Neural crest cell (in vitro differentiated cells): ENCODE measurements around the gene KCNJ1. TPM values are rescaled to one million over a fixed set of nuclear protein-coding genes. Genes with fewer than 3 reads are reported as not detected.

Source experiments
- DNase-seq: peaks from one replicate; pipeline ENCODE4 v3.0.0; 2021; ENCODE audit warnings: low read depth, mixed read lengths, low spot score
- H3K27ac Mint-ChIP-seq: one replicate; pipeline ENCODE4 v1.8.0; 2021; ENCODE audit warnings: mild to moderate bottlenecking, mixed read lengths; ENCODE audit not compliant: unreplicated experiment
- H3K27me3 Mint-ChIP-seq: 2 replicates; pipeline ENCODE4 v1.8.0; 2021; ENCODE audit warnings: low read depth, mild to moderate bottlenecking, mixed read lengths
- H3K36me3 Mint-ChIP-seq: 2 replicates; pipeline ENCODE4 v1.8.0; 2021; ENCODE audit warnings: low read depth, mild to moderate bottlenecking, mixed read lengths
- H3K4me1 Mint-ChIP-seq: 2 replicates; pipeline ENCODE4 v1.8.0; 2021; ENCODE audit warnings: mixed read lengths
- H3K4me3 Mint-ChIP-seq: one replicate; pipeline ENCODE4 v1.8.0; 2021; ENCODE audit warnings: mild to moderate bottlenecking, mixed read lengths
- H3K9me3 Mint-ChIP-seq: 2 replicates; pipeline ENCODE4 v1.8.0; 2021; ENCODE audit warnings: mixed read lengths
- CTCF ChIP-seq: fragments of 200-600 bp; sonication (generic); conservative IDR thresholded peaks from 2 replicates; pipeline ENCODE4 v1.5.0; 2021; ENCODE audit warnings: antibody characterized with exemption, mild to moderate bottlenecking
- total RNA-seq: library from RNA; stranded (reverse); gene quantifications from 2 replicates; pipeline ENCODE4 v1.2.1, GENCODE V29; 2021

KCNJ1 gene
- total RNA-seq, 1 donor from 2014 or later = not detected

GRCh38 chr11:128894685-128895084 lies 27.6 kb upstream of the KCNJ1 start:
- TF ChIP-seq CTCF = no peak
- Mint-ChIP-seq H3K27ac (no peak overlapping the region), H3K27me3 (peaks cover 39% of the 10 kb centered on the region), H3K9me3 (no peaks in the 10 kb centered on the region), H3K4me3 (no peak overlapping the region), H3K4me1 (peaks cover 15% of the 10 kb centered on the region), H3K36me3 (no peaks in the 10 kb centered on the region)
- DNase-seq = no peak

DNA sequence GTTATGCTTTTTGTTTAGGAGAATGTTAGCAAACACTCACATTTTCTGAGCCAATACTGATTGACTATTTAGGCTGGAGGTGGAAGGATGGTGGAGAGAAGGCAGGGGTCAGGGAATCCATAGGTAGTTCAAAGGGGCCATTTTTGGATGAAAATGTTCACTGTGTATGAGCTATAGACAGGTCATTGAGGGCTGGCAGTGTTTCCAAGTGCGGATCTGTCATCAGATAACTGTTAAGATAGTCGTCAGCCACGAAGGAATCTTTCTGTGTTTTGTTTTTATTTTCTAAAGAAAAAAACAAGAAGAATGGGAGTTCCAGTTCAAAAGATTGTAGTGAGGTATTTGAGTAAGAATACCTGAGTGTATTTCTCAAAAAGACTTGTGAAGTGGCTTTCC lies 27.2 kb upstream of the KCNJ1 start:
- Mint-ChIP-seq H3K27ac (no peak overlapping the region), H3K9me3 (no peaks in the 10 kb centered on the region), H3K27me3 (peaks cover 40% of the 10 kb centered on the region), H3K4me3 (peak overlapping the region; percentile 4), H3K36me3 (no peaks in the 10 kb centered on the region), H3K4me1 (peaks cover 15% of the 10 kb centered on the region)
- DNase-seq = no peak
- no peak for TF ChIP-seq CTCF

- no peaks in the 10 kb centered on the region for H3K36me3 Mint-ChIP-seq
- H3K9me3 Mint-ChIP-seq = no peaks in the 10 kb centered on the region
- no peak for DNase-seq
- H3K27ac Mint-ChIP-seq = no peak overlapping the region
- H3K27me3 Mint-ChIP-seq = peaks cover 38% of the 10 kb centered on the region
- no peak for TF ChIP-seq CTCF
- peaks cover 15% of the 10 kb centered on the region for H3K4me1 Mint-ChIP-seq
- peak overlapping the region; percentile 4 for H3K4me3 Mint-ChIP-seq
These were observed 26.6 kb upstream of the KCNJ1 start for GRCh38 chr11:128893578-128894285.

- Mint-ChIP-seq H3K27ac (no peak overlapping the region), H3K27me3 (peaks cover 40% of the 10 kb centered on the region), H3K4me3 (peak overlapping the region; percentile 82), H3K36me3 (no peaks in the 10 kb centered on the region), H3K9me3 (no peaks in the 10 kb centered on the region), H3K4me1 (peaks cover 15% of the 10 kb centered on the region)
- TF ChIP-seq CTCF = no peak
- no peak for DNase-seq
These were observed 25.9 kb upstream of the KCNJ1 start for GRCh38 chr11:128892866-128893565.

DNA sequence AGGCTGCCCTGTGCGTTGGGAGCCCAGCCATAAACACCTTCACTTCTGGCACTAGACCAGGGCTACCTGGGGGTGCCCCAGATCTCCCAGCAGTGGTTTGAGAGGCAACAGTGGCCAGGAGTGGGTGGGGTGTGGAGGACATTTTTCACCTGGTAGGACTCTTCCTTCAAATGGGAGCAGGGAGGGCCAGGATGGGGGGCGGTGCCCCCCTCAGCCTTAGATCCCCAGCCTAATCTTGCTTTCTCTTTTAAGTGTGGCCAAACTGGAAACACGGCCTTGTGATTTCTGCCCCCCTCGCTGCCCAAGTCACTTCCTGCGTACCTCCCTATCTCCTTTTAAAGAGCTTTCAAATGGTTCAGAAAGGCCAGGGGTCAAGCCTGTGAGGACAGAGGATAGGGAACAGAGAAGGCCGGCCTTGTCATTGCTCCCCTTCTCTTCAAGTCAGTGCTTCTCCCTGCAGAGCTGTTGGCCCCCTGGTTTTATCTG lies 24.9 kb upstream of the KCNJ1 start:
- Mint-ChIP-seq H3K27me3 (peaks cover 49% of the 10 kb centered on the region), H3K27ac (no peak overlapping the region), H3K4me1 (peaks cover 15% of the 10 kb centered on the region), H3K9me3 (no peaks in the 10 kb centered on the region), H3K36me3 (no peaks in the 10 kb centered on the region), H3K4me3 (peak overlapping the region; percentile 82)
- no peak for TF ChIP-seq CTCF
- no peak for DNase-seq
